Astrocyte (in vitro differentiated cells and primary cell): ENCODE data around the gene TLE7. TPM values are rescaled to one million over a fixed set of nuclear protein-coding genes. Genes with fewer than 3 reads are reported as not detected.

Experiments
- total RNA-seq: library from RNA; stranded (reverse); gene quantifications from 2 replicates; pipeline ENCODE4 v1.2.1, GENCODE V29; 2021

The TLE7 gene
- total RNA-seq, 1 donor from 2014 or later, result not detected

Other genes with a start within 250 kb of the TLE7 start
- 1.1 and 1.4 TPM in 2 replicates for gene HYDIN, start 211.3 kb downstream of the TLE7 start, total RNA-seq
- 16.0 TPM in 2 replicates for gene CMTR2, start 152.7 kb downstream of the TLE7 start, total RNA-seq
- 4.2 TPM in 2 replicates for gene CALB2, start 83.3 kb downstream of the TLE7 start, total RNA-seq
- 10.9 and 12.4 TPM in 2 replicates for gene ZNF23, start 20.2 kb upstream of the TLE7 start, total RNA-seq
- gene ZNF19, start 47.3 kb upstream of the TLE7 start, total RNA-seq, result 2.8 and 2.9 TPM in 2 replicates
- gene CHST4, start 84.4 kb upstream of the TLE7 start, total RNA-seq, result 0.09 TPM in 1 of 2 replicates, not detected in the other
- not detected in 2 replicates for gene TAT, start 135.0 kb upstream of the TLE7 start, total RNA-seq
- 0.89 and 1.4 TPM in 2 replicates for gene MARVELD3, start 184.1 kb upstream of the TLE7 start, total RNA-seq